OCI-LY1 (cell line): ENCODE results near the gene EIF4E3.

Experiments
- CTCF ChIP-seq: fragments of 200-600 bp; sonication (generic), shearing (Covaris generic); IDR thresholded peaks from 2 replicates; pipeline ENCODE4 v1.5.1; 2017; ENCODE audit warnings: mild to moderate bottlenecking, antibody characterized with exemption, low read length, moderate library complexity, mixed read lengths
- EZH2 ChIP-seq: fragments of 200-600 bp; sonication (generic), shearing (Covaris generic); IDR thresholded peaks from 2 replicates; pipeline ENCODE4 v1.8.0; 2017; ENCODE audit warnings: borderline replicate concordance, mixed run types, mild to moderate bottlenecking, antibody characterized with exemption, low read length, moderate library complexity, mixed read lengths

GRCh38 chr3:71751602-71752001 is 26.4 kb upstream of the EIF4E3 start:
- TF ChIP-seq CTCF, result no peak
- no peak for TF ChIP-seq EZH2
